ENCODE results near the gene GRPR. TPM values are rescaled to one million over a fixed set of nuclear protein-coding genes. Genes with fewer than 3 reads are reported as not detected.

The GRPR gene
- total and polyA plus RNA-seq, 10 of the 15 experiments (the other 5 are each of a cell fraction or from before 2014, with no cell fraction given) = 0.10 to 3.7 (median 0.21) TPM; not detected in 1

DNA sequence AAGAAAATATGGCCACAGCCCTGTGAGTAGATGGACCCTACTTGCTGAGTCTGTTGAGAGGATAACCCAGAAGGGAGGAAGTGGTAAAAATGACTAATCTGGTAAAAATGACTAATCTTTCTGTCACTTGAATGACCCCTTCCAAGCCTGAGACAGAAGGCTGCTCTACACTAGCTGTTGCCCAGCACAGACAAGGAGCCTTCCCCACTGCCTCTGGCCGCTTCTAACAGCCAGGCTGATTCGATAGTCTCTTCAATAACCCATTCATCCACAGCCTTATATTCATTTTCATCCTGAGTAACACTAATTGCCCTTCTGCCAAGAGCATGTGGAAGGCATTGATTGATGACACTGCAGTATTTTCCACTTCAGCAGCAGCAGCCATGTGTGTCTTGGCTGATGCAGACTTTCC is 62.4 kb downstream of the GRPR start:
- H3K9me3 ChIP-seq (replicated peaks; ENCODE audit: control insufficient read depth, insufficient read depth, low read length) = no peaks in the 10 kb centered on the region
- no peak overlapping the region for H3K9ac ChIP-seq (ENCODE audit: control insufficient read depth, insufficient read depth, low read length)
- no peaks in the 10 kb centered on the region for H4K20me1 ChIP-seq (ENCODE audit: control insufficient read depth, insufficient read depth)
- ChIA-PET SMC1A (ENCODE audit: uncharacterized antibody, unreplicated experiment) (interaction anchor here (1.1 kb wide), 2 partner anchors 13 to 27 kb away, joined by 3 read pairs; no protein-coding TSS in a partner anchor), CTCF (interaction anchor here (1.2 kb wide), 1 partner anchor 48 kb away, joined by 3 read pairs; no protein-coding TSS in a partner anchor), RAD21 (ENCODE audit: unreplicated experiment) (no interaction called here), POLR2A (no interaction called here)
- BruUV-seq (replicated peaks) = no TSS peak
- no peaks in the 10 kb centered on the region for H3K79me2 ChIP-seq (ENCODE audit: control insufficient read depth, insufficient read depth, low read length)
- H3K27me3 ChIP-seq (replicated peaks in 1 of 2; ENCODE audit: control insufficient read depth in 2 of 2, insufficient read depth in 2 of 2, low read length in 1 of 2) = no peaks in the 10 kb centered on the region
- in situ Hi-C loops (cut with MboI) = no loop called here
- peak; percentile 27 for DNase-seq (ENCODE audit: low read depth, low spot score)
- peak; percentile 98 for ATAC-seq
- no peak overlapping the region for H2AFZ ChIP-seq (ENCODE audit: control insufficient read depth, low read depth, low read length)
- TF ChIP-seq IRF4 (IDR thresholded peaks at IDR 0.05; ENCODE audit: low read depth, low read length) (peak; percentile 15; the same call in 1 of the 2 replicates), SPI1 (IDR thresholded peaks at IDR 0.05; ENCODE audit: borderline replicate concordance, insufficient read depth, low read depth, low read length) (peak; percentile 67), GABPA (IDR thresholded peaks at IDR 0.05; ENCODE audit: low read depth) (0 out of 2 replicates have a peak, but pooled peaks have one; percentile 23), HDAC2 (IDR thresholded peaks at IDR 0.05) (no peak), NR2C2 (IDR thresholded peaks at IDR 0.05; ENCODE audit: borderline replicate concordance, control insufficient read depth, insufficient read length, low read depth) (no peak), ETV6 (conservative IDR thresholded peaks at IDR 0.05 in 1 of 2, IDR thresholded peaks at IDR 0.05 in 1 of 2; ENCODE audit: borderline replicate concordance in 1 of 2, low read depth in 1 of 2) (no peak), JUNB (IDR thresholded peaks at IDR 0.05) (peak; percentile 63), RUNX3 (IDR thresholded peaks at IDR 0.05; ENCODE audit: low read length) (peak; percentile 72), EGR1 (IDR thresholded peaks at IDR 0.05; ENCODE audit: borderline replicate concordance in 1 of 2, low read depth in 2 of 2, low read length in 2 of 2) (no peak), DPF2 (IDR thresholded peaks at IDR 0.05) (peak; percentile 37; the same call in 1 of the 2 replicates), ZNF384 (IDR thresholded peaks at IDR 0.05; ENCODE audit: borderline replicate concordance, low read depth, low read length) (no peak), ATF7 (IDR thresholded peaks at IDR 0.05; ENCODE audit: low read depth) (0 out of 2 replicates have a peak, but pooled peaks have one; percentile 16)
- TF ChIP-seq, protein P1, sequence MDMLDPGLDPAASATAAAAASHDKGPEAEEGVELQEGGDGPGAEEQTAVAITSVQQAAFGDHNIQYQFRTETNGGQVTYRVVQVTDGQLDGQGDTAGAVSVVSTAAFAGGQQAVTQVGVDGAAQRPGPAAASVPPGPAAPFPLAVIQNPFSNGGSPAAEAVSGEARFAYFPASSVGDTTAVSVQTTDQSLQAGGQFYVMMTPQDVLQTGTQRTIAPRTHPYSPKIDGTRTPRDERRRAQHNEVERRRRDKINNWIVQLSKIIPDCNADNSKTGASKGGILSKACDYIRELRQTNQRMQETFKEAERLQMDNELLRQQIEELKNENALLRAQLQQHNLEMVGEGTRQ (IDR thresholded peaks at IDR 0.05; ENCODE audit: borderline replicate concordance, low read depth, low read length) = no peak
- 0% methylated on average over 2 of the region's 2 CpGs for WGBS (ENCODE audit: insufficient coverage, insufficient replicate concordance, low lambda C conversion rate, missing lambda C conversion rate)
- H3K4me1 ChIP-seq (ENCODE audit: control insufficient read depth, insufficient read depth, low read length) = no peaks in the 10 kb centered on the region
- intact Hi-C loops (cut with micrococcal nuclease; ENCODE audit: unreplicated experiment) = no loop called here
- no peak for FAIRE-seq
- H3K36me3 ChIP-seq (ENCODE audit: control insufficient read depth in 2 of 2, insufficient read depth in 2 of 2, low read length in 1 of 2) = no peaks in the 10 kb centered on the region
- H3K27ac ChIP-seq (ENCODE audit: control insufficient read depth, insufficient read depth) = no peak overlapping the region
- 0 out of 2 replicates have a peak overlapping the region, but pooled peaks have one; percentile 3 for H3K4me2 ChIP-seq (ENCODE audit: control insufficient read depth, insufficient read depth)
- no peak overlapping the region for H3K4me3 ChIP-seq
